GM23338 (cell line): ENCODE measurements around the gene AGFG1. TPM values are rescaled to one million over a fixed set of nuclear protein-coding genes. Genes with fewer than 3 reads are reported as not detected.

Source experiments
- CTCF ChIP-seq, 2 experiments: fragments of 200-600 bp in 1 of 2; sonication (generic) in 1 of 2; conservative IDR thresholded peaks; 2 replicates each; pipeline versions ENCODE4 v1.5.1 to v1.6.1; 2016 to 2017; ENCODE audit warnings: antibody characterized with exemption in 2 of 2, low read depth in 2 of 2, mild to moderate bottlenecking in 2 of 2, moderate library complexity in 1 of 2
- EZH2 ChIP-seq: fragments of 200-600 bp; sonication (generic); IDR thresholded peaks from one replicate; pipeline ENCODE4 v1.8.0; 2017; ENCODE audit warnings: antibody characterized with exemption, mild to moderate bottlenecking, low read depth; ENCODE audit not compliant: unreplicated experiment
- STAT1 ChIP-seq: IDR thresholded peaks from one replicate; pipeline ENCODE4 v1.6.1; 2016; ENCODE audit warnings: antibody characterized with exemption; ENCODE audit not compliant: unreplicated experiment
- ZNF114 ChIP-seq: fragments of 250-450 bp; sonication (Bioruptor Pico); IDR thresholded peaks from 2 replicates; pipeline ENCODE4 v1.5.0; 2020; ENCODE audit warnings: mild to moderate bottlenecking, moderate library complexity
- ZNF462 ChIP-seq: fragments of 250-450 bp; sonication (Bioruptor Pico); IDR thresholded peaks from 2 replicates; pipeline ENCODE4 v1.5.0; 2020; ENCODE audit warnings: mild to moderate bottlenecking, moderate library complexity
- microRNA-seq: library from miRNA; unstranded; fragments of <30 nt; microRNA quantifications from one replicate; pipeline ENCODE4, GENCODE V29; 2017
- polyA plus RNA-seq: library from polyadenylated mRNA; unstranded; fragments of >200 nt; fragmentation: Nextera tagmentation; extraction: Ambion mirVana; gene quantifications from 2 replicates; pipeline ENCODE4 v1.2.1, GENCODE V29; 2016
- total RNA-seq: library from RNA; depleted of rRNA; stranded (reverse); fragments of >200 nt; shearing (Covaris generic); gene quantifications from 2 replicates; pipeline ENCODE4 v1.2.3, GENCODE V29; 2014; rRNA removed

The AGFG1 gene
- total and polyA plus RNA-seq, 2 experiments from 2014 or later: 14.5 to 113 TPM

GRCh38 chr2:227610123-227610522, 138.2 kb downstream of the AGFG1 start (continued):
- TF ChIP-seq STAT1 (no peak), CTCF (conservative IDR thresholded peaks at IDR 0.05; ENCODE audit: low read depth in 2 of 2) (no peak), EZH2 (no peak), ZNF114 (CRISPR knock-in tag) (no peak), ZNF462 (CRISPR knock-in tag) (no peak)

Small RNA genes within 50 kb of the gene (microRNA-seq; reads per million reads assigned to microRNA genes)
- gene MIR5703: not detected

Other genes starting within 250 kb of the AGFG1 start
- 107 and 112 TPM in 2 replicates for gene MFF, start 146.9 kb upstream of the AGFG1 start, total RNA-seq
- gene MFF, start 146.9 kb upstream of the AGFG1 start, polyA plus RNA-seq: 152 and 161 TPM in 2 replicates
- not detected in 2 replicates for gene TM4SF20, start 92.8 kb upstream of the AGFG1 start, total RNA-seq
- gene TM4SF20, start 92.8 kb upstream of the AGFG1 start, polyA plus RNA-seq: 0.12 TPM in 1 of 2 replicates, not detected in the other
- gene SCYGR1, start 84.2 kb upstream of the AGFG1 start, total RNA-seq: not detected in 2 replicates
- not detected in 2 replicates for gene SCYGR1, start 84.2 kb upstream of the AGFG1 start, polyA plus RNA-seq
- gene SCYGR2, start 126.7 kb downstream of the AGFG1 start, total RNA-seq: not detected in 2 replicates
- gene SCYGR2, start 126.7 kb downstream of the AGFG1 start, polyA plus RNA-seq: not detected in 2 replicates
- not detected in 2 replicates for gene SCYGR3, start 142.7 kb downstream of the AGFG1 start, total RNA-seq
- not detected in 2 replicates for gene SCYGR3, start 142.7 kb downstream of the AGFG1 start, polyA plus RNA-seq
- not detected in 2 replicates for gene SCYGR4, start 145.3 kb downstream of the AGFG1 start, total RNA-seq
- gene SCYGR4, start 145.3 kb downstream of the AGFG1 start, polyA plus RNA-seq: not detected in 2 replicates
- gene SCYGR5, start 194.6 kb downstream of the AGFG1 start, total RNA-seq: not detected in 2 replicates
- gene SCYGR5, start 194.6 kb downstream of the AGFG1 start, polyA plus RNA-seq: not detected in 2 replicates
- gene SLC19A3, start 245.9 kb downstream of the AGFG1 start, total RNA-seq: 9.1 and 12.0 TPM in 2 replicates
- gene SLC19A3, start 245.9 kb downstream of the AGFG1 start, polyA plus RNA-seq: 3.5 and 4.2 TPM in 2 replicates